GM12878 (cell line): ENCODE results near the gene PPP1R12B.
"Not testable (repeated sequence)": the region's sequence is repeated elsewhere in the genome, so short reads cannot be mapped to it uniquely, and the experiment has no call there.

ENCODE experiments used
- CUX1 ChIP-seq: IDR thresholded peaks from 2 replicates; pipeline ENCODE4 v1.6.1; 2012; ENCODE audit warnings: improper control_type of control experiment, low read depth, low read length; ENCODE audit not compliant: insufficient replicate concordance
- DPF2 ChIP-seq: fragments of 450-650 bp; IDR thresholded peaks from 2 replicates; pipeline ENCODE4 v1.6.1; 2017; ENCODE audit warnings: mild to moderate bottlenecking
- FOXM1 ChIP-seq: IDR thresholded peaks from 2 replicates; pipeline ENCODE4 v1.6.1; 2012; ENCODE audit warnings: low read depth, mild to moderate bottlenecking, inconsistent platforms, low read length, moderate library complexity
- ZNF384 ChIP-seq: IDR thresholded peaks from 2 replicates; pipeline ENCODE4 v1.6.1; 2012; ENCODE audit warnings: low read depth, mild to moderate bottlenecking, low read length, improper control_type of control experiment, borderline replicate concordance

- not testable (repeated sequence) for TF ChIP-seq CUX1, FOXM1, DPF2, ZNF384
Measured at GRCh38 chr1:202489101-202489500, 140.6 kb downstream of the PPP1R12B start.
